HG03066 (cell line): ENCODE results near the gene CXCR5.

Experiments used
- ATAC-seq: cut with Tn5 transposase; IDR thresholded peaks from one replicate; pipeline ENCODE4 v1.9.1; 2021; ENCODE audit warnings: low read depth; ENCODE audit not compliant: unreplicated experiment

CXCR5 gene

GRCh38 chr11:118896921-118897591 lies 13.4 kb downstream of the CXCR5 start:
- no peak for ATAC-seq

GRCh38 chr11:118897721-118898310 lies 14.1 kb downstream of the CXCR5 start:
- no peak for ATAC-seq

- no peak for ATAC-seq
These were observed 15.0 kb downstream of the CXCR5 start for GRCh38 chr11:118898400-118899295.

- ATAC-seq = no peak
These were observed 15.6 kb downstream of the CXCR5 start for GRCh38 chr11:118899296-118899688.

GRCh38 chr11:118899706-118900360 lies 16.1 kb downstream of the CXCR5 start:
- no peak for ATAC-seq

- ATAC-seq = no peak
These were observed 17.1 kb downstream of the CXCR5 start for GRCh38 chr11:118900535-118901384.

GRCh38 chr11:118901494-118902335 lies 18.0 kb downstream of the CXCR5 start:
- no peak for ATAC-seq

GRCh38 chr11:118902336-118903203 lies 18.9 kb downstream of the CXCR5 start:
- no peak for ATAC-seq

GRCh38 chr11:118903204-118904015 lies 19.7 kb downstream of the CXCR5 start:
- no peak for ATAC-seq

GRCh38 chr11:118907051-118908042 lies 23.7 kb downstream of the CXCR5 start:
- no peak for ATAC-seq

- ATAC-seq = no peak
These were observed 24.6 kb downstream of the CXCR5 start for GRCh38 chr11:118908264-118908663.

GRCh38 chr11:118908901-118909618 lies 25.4 kb downstream of the CXCR5 start:
- no peak for ATAC-seq

GRCh38 chr11:118909619-118910308 lies 26.1 kb downstream of the CXCR5 start:
- no peak for ATAC-seq

- ATAC-seq = no peak
These were observed 26.8 kb downstream of the CXCR5 start for GRCh38 chr11:118910309-118911112.
